ENCODE data around the gene TBX21. TPM values are rescaled to one million over a fixed set of nuclear protein-coding genes. Genes with fewer than 3 reads are reported as not detected.
A peak's percentile ranks its signal among the peaks of the same experiment; 100 is the strongest.

Gene TBX21
- polyA plus RNA-seq, 3 donors, result 0.05 to 0.16 (median 0.13) TPM

DNA sequence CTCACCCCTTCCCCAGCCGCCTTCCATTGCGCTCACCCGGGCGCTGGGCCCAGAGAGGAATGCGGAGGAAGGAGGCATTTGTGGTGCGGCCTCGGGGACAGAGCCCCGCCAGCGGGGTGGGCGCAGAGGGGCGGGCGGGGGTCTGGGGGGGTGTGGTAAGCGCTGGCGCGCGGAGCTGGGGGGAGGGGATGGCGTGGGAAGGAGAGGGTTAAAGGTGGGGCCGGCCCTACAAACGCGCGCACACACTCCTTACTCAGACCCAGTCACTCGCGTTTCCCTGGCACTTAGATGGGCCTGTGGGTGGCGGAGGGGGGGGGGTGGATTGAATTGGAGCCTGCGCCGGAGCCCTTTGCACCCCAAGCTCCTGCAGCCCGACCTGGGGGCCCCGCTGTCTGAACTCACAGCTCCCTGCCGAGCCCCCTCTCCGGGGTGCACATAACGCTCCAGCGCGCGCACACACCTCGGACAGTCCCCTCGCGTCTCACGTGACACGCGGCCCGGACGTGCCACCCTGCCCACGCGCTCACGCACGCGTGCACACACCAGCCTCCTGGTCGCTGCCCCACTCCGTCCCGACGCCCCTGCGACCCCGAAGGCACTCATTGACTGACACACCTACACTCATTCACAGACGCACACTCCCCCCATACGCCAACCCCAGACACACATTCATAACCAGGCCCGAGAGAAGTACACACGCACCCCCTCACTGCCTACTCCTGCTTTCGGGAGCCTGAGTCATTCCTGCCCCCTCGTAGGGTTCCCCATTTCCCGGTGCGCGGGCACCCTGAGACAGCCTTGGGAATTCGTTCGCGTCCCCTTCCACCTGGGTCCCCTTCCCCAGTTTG, 38.2 kb upstream of the TBX21 start:
- Mint-ChIP-seq H3K27me3 (ENCODE audit: low read depth in 3 of 3) (peaks cover 26 to 36% (median 27%) of the 10 kb centered on the region in 3 donors), H3K4me3 (peak overlapping the region; percentile 88 to 94), H3K36me3 (peaks cover 3 to 6% of the 10 kb centered on the region in 2 donors), H3K27ac (peak overlapping the region in 4 of 7 donors; percentile 6 to 78 (median 70)), H3K9me3 (peaks cover 0 to 5% (median 0%) of the 10 kb centered on the region in 7 donors), H3K4me1 (peaks cover 25% of the 10 kb centered on the region)
- Histone ChIP-seq H3K9me3 (replicated peaks in 1 of 2; ENCODE audit: control insufficient read depth in 1 of 2, insufficient read depth in 1 of 2, low read length in 2 of 2) (no peaks in the 10 kb centered on the region), H3K79me2 (ENCODE audit: insufficient read depth, low read length) (no peaks in the 10 kb centered on the region), H3K4me1 (ENCODE audit: control insufficient read depth in 1 of 2, insufficient read depth in 2 of 2, low read length in 2 of 2) (peaks cover 22 to 34% of the 10 kb centered on the region in 2 donors), H3K4me3 (replicated peaks in 1 of 3; ENCODE audit: low read depth in 2 of 3, low read length in 3 of 3) (peak overlapping the region; percentile 48 to 76 (median 61)), H3K27me3 (ENCODE audit: control insufficient read depth in 2 of 2, insufficient read depth in 2 of 2, low read length in 2 of 2) (peaks cover 9 to 19% of the 10 kb centered on the region in 2 donors), H2AFZ (ENCODE audit: insufficient read depth, low read depth, low read length, poor library complexity, severe bottlenecking) (peak overlapping the region; percentile 84), H3K36me3 (replicated peaks in 1 of 2; ENCODE audit: control insufficient read depth in 1 of 2, insufficient read depth in 2 of 2, low read length in 2 of 2) (no peaks in the 10 kb centered on the region), H4K20me1 (ENCODE audit: insufficient read depth, low read length) (peaks cover 3% of the 10 kb centered on the region), H3K4me2 (replicated peaks; ENCODE audit: extremely low read depth, low read length, poor library complexity, severe bottlenecking) (peak overlapping the region; percentile 96), H3K9ac (ENCODE audit: insufficient read depth, low read length, poor library complexity, severe bottlenecking) (peak overlapping the region; percentile 69), H3K27ac (ENCODE audit: low read depth in 1 of 2, low read length in 2 of 2) (peak overlapping the region; percentile 47 to 61)
- WGBS (ENCODE audit: insufficient coverage), result under 1% methylated on average over 40 of the region's 65 CpGs
- TF ChIP-seq, protein P1, sequence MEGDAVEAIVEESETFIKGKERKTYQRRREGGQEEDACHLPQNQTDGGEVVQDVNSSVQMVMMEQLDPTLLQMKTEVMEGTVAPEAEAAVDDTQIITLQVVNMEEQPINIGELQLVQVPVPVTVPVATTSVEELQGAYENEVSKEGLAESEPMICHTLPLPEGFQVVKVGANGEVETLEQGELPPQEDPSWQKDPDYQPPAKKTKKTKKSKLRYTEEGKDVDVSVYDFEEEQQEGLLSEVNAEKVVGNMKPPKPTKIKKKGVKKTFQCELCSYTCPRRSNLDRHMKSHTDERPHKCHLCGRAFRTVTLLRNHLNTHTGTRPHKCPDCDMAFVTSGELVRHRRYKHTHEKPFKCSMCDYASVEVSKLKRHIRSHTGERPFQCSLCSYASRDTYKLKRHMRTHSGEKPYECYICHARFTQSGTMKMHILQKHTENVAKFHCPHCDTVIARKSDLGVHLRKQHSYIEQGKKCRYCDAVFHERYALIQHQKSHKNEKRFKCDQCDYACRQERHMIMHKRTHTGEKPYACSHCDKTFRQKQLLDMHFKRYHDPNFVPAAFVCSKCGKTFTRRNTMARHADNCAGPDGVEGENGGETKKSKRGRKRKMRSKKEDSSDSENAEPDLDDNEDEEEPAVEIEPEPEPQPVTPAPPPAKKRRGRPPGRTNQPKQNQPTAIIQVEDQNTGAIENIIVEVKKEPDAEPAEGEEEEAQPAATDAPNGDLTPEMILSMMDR (IDR thresholded peaks at IDR 0.05), result no peak
- intact Hi-C loops (cut with micrococcal nuclease), result no loop called here
- peak; percentile 38 to 70 (median 42) for DNase-seq

DNA sequence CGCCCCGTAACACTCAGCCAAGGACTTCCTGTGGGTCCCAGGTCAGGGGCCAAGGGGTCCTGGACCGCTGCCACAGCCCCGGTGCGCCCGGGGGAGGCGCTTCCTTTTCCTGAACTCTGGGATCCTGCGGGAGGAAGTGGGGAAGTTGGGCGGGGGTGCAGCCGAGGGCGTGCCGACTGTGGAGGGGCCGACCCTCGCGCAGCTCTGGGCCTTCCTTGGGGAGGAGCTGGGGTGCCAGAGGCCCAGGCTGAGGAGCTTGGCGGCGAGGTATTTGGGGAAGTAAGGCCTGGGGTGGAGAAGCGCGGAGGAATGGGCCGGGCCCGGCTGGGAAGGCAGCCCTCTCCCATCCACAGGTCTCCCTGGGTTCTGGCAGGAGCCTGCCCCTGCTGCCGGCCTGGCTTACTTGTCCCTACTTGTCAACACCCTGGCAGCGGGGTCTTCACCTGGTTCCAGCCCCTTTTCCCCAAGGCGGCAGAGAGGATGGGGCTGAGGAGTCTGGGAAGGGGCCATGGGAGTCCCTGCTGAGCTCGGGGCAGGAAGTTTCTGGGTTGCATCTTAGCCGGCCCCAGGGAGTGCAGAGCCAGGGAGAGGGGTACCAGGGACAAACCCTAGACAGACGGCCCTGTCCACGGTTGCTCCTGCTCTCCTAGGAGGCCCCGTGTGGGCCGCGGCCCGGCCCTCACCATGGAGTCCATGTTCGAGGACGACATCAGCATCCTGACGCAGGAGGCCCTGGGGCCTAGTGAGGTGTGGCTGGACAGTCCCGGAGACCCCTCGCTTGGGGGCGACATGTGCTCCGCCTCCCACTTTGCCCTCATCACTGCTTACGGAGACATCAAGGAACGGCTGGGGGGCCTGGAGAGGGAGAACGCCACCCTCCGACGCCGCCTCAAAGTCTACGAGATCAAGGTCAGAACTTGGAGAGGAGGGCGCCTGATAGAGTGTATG, 37.3 kb upstream of the TBX21 start:
- H3K79me2 ChIP-seq (ENCODE audit: insufficient read depth, low read length), result no peaks in the 10 kb centered on the region
- TF ChIP-seq, protein P1 (IDR thresholded peaks at IDR 0.05), result no peak
- peak overlapping the region; percentile 84 for H2AFZ ChIP-seq (ENCODE audit: insufficient read depth, low read depth, low read length, poor library complexity, severe bottlenecking)
- Mint-ChIP-seq H3K27ac (peak overlapping the region in 5 of 7 donors; percentile 57 to 90 (median 75)), H3K4me3 (peak overlapping the region; percentile 88 to 94), H3K9me3 (peaks cover 0 to 3% (median 0%) of the 10 kb centered on the region in 7 donors), H3K4me1 (peaks cover 25% of the 10 kb centered on the region), H3K36me3 (peaks cover 3 to 6% of the 10 kb centered on the region in 2 donors), H3K27me3 (ENCODE audit: low read depth in 3 of 3) (peaks cover 26 to 32% (median 26%) of the 10 kb centered on the region in 3 donors)
- peaks cover 22 to 34% of the 10 kb centered on the region in 2 donors for H3K4me1 ChIP-seq (ENCODE audit: control insufficient read depth in 1 of 2, insufficient read depth in 2 of 2, low read length in 2 of 2)
- H3K4me2 ChIP-seq (replicated peaks; ENCODE audit: extremely low read depth, low read length, poor library complexity, severe bottlenecking), result peak overlapping the region; percentile 96
- intact Hi-C loops (cut with micrococcal nuclease), result no loop called here
- H3K4me3 ChIP-seq (replicated peaks in 1 of 3; ENCODE audit: low read depth in 2 of 3, low read length in 3 of 3), result peak overlapping the region; percentile 48 to 76 (median 61)
- 43% methylated on average over 38 of the region's 47 CpGs for WGBS (ENCODE audit: insufficient coverage)
- H3K36me3 ChIP-seq (replicated peaks in 1 of 2; ENCODE audit: control insufficient read depth in 1 of 2, insufficient read depth in 2 of 2, low read length in 2 of 2), result no peaks in the 10 kb centered on the region
- H3K9me3 ChIP-seq (replicated peaks in 1 of 2; ENCODE audit: control insufficient read depth in 1 of 2, insufficient read depth in 1 of 2, low read length in 2 of 2), result no peaks in the 10 kb centered on the region
- H3K9ac ChIP-seq (ENCODE audit: insufficient read depth, low read length, poor library complexity, severe bottlenecking), result peak overlapping the region; percentile 69
- H4K20me1 ChIP-seq (ENCODE audit: insufficient read depth, low read length), result peaks cover 3% of the 10 kb centered on the region
- H3K27ac ChIP-seq (ENCODE audit: low read depth in 1 of 2, low read length in 2 of 2), result peak overlapping the region; percentile 47 to 61
- H3K27me3 ChIP-seq (ENCODE audit: control insufficient read depth in 2 of 2, insufficient read depth in 2 of 2, low read length in 2 of 2), result peaks cover 9 to 19% of the 10 kb centered on the region in 2 donors
- DNase-seq, result peak; percentile 38 to 56 (median 39)

Data from CD14-positive monocyte (primary cell).